ENCODE measurements around the gene MTCH2.

DNA sequence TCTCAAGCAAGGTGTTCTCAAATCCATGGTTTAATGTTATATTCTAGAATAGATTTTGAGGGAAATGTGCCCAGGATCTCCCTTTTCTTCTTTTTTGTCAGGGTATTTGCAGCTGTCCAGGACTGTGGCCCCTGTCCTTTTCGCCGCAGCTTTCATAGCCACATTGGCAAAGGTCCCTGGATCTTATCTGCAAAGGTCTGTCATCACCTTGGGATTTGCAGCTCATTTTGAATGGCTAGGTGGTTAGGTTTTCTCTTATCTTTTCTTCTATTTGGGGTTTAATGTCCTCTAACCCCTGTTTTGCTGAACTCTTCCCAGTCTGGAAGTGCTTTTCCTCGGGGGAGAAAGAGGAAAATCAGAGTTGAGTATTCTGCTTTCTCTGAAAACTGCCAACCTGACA, 36.4 kb downstream of the MTCH2 start:
- TF ChIP-seq, protein P1, sequence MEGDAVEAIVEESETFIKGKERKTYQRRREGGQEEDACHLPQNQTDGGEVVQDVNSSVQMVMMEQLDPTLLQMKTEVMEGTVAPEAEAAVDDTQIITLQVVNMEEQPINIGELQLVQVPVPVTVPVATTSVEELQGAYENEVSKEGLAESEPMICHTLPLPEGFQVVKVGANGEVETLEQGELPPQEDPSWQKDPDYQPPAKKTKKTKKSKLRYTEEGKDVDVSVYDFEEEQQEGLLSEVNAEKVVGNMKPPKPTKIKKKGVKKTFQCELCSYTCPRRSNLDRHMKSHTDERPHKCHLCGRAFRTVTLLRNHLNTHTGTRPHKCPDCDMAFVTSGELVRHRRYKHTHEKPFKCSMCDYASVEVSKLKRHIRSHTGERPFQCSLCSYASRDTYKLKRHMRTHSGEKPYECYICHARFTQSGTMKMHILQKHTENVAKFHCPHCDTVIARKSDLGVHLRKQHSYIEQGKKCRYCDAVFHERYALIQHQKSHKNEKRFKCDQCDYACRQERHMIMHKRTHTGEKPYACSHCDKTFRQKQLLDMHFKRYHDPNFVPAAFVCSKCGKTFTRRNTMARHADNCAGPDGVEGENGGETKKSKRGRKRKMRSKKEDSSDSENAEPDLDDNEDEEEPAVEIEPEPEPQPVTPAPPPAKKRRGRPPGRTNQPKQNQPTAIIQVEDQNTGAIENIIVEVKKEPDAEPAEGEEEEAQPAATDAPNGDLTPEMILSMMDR (IDR thresholded peaks at IDR 0.05; ENCODE audit: poor library complexity, severe bottlenecking), result no peak
- TF ChIP-seq POLR2AphosphoS5 (IDR thresholded peaks at IDR 0.05), result no peak
- no peak for TF ChIP-seq EZH2 (IDR thresholded peaks at IDR 0.05; ENCODE audit: borderline replicate concordance, insufficient read depth, low read length, poor library complexity, severe bottlenecking)
